Activated CD4-positive, CD25-positive, alpha-beta regulatory T cell treated with anti-CD3 and anti-CD28 coated beads, Interleukin-2, amount 50 U/mL, for 16 hours (primary cell): ENCODE measurements around the gene PIEZO2.
"Not testable (repeated sequence)": the region's sequence is repeated elsewhere in the genome, so short reads cannot be mapped to it uniquely, and the experiment has no call there.

ENCODE experiments used
- DNase-seq: peaks from one replicate; pipeline ENCODE4 v3.0.0-alpha.2; 2020; ENCODE audit warnings: low read depth, low spot score

PIEZO2 gene

DNA sequence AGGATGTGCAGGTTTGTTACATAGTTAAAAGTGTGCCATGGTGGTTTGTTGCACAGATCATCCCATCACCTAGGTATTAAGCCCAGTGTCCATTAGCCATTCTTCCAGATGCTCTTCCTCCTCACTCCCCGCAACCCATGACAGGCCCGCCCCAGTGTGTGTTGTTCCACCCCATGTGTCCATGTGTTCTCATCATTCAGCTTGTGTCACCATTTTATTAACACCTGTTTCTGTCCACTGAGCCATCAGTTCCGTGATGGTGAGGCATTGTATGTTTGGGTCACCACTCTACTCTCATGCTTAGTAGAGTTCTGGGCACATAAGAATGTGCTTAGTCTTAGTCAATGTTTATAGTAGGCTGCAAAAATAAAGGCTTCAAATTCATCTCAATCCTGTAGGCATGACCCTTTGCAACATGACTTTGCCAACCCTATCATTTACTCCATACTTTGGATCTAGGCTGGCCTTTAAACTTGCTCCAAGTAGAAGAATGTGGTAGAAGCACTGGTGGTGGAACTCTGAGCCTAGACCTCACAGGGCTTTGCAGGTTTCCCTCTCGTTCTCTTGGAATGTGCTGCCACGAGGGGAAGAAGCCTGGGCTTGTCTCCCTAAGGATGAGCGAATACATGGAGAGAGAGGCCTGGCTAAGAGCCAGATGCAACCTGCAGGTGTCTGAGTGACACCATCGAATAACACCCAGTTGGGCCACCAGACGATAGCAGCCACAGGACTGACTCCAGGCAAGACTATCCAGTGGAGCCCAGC is 462.0 kb downstream of the PIEZO2 start:
- no peak for DNase-seq

DNA sequence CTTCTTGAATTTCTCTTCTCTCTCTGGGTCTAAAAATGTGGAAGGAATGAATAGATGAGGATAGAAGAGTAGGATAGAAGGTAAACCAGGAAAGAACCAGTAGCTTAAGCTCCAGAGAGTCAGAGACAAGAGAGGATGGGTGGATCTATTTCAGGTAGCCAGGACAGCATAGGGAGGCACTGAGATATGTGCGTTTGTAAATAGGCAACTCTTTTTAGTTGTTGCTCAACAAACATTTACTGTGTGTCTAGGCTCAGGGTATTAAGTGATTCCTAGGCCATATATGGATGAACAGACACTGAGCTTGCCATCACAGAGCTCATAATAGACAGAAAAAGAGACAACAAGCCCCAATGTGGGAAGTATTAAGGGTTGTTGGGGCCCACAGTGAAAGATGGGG is 463.1 kb downstream of the PIEZO2 start:
- DNase-seq = no peak

DNA sequence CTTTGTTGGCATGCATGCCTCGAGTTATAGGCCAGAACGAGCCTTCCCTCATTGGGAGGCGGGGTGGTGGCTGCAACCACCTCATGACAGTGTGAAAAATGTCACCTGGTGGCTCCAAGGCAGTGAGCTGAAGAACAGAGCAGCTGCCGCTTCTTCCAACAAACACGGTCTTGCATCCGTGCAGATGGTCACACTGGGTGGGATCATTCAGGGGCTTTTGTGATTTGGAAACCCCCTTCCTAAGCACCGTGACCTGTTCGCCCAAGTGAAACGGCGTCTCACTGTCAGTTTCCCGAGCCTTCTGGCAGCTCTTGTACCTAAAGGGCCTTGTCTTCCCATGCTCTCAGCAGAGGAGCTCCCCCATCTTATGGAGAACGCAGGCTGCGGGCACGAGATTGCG is 463.9 kb downstream of the PIEZO2 start:
- DNase-seq = no peak

DNA sequence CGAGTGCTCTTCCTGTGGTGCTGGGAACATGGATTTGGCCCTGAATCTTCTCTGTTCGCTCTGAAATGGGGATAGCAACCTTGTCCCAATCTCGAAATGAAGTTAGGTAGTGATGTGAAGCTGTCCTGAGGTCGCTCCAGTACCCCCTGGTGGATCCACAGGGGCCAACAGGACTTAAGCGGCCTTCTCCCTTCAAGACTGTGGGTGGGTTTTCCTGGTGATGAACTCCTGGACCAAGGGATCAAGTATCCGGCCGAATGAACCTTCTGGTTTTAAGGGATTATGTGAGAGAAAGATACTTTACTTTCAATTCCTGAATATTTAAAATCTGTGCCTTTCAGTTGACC is 467.0 kb downstream of the PIEZO2 start:
- no peak for DNase-seq

DNA sequence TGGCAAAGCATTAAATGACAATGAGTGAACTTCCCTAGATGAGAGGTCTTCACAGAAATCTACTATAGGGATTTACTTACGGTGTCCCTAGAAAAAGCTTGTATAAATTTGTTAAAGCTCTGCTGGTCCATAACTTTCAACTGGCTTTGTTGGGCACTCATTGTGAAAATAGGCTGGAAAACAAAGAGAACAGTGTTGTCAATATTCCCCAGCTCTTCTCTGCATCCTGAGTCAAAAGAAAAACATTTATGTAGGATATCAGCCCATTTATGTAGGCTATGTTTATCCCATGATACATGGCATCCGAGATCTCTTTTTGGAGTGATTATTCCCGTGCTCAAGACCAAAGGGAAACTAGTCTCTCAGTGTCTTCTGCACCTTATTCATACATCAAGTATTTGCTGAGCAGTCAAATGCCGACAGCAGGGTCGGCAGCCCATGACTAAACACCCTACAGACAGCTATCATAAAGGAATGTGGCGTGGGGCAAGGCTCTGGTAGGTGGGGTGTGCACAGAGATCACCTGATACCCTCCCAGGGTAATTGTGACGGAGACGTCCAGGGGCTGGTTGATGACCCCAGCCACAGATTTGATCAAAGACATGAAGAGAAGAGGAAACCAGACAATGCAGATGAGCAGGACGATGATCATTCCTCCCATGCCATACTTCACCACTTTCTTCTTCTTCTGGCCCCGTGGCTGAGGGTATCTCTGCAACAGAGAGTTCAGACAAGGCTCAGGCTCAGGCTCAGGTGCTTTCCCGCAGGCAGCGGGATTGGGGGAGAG is 467.6 kb downstream of the PIEZO2 start:
- DNase-seq = no peak

DNA sequence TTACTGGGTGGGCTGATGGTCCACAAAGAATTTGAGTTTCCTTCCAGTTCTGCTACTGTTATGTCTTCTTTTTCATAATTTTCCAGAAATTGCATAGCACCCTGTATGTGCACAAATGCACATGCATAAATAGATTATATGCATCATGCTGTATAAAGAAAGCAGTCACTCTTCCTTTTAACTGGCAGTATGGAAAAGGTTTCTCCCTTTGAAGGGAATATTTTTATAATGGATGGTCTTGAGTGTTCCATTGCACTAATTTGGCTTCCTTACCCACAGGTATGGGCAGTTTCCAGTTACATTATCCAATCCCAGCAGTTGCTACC is 469.1 kb downstream of the PIEZO2 start:
- DNase-seq = no peak

DNA sequence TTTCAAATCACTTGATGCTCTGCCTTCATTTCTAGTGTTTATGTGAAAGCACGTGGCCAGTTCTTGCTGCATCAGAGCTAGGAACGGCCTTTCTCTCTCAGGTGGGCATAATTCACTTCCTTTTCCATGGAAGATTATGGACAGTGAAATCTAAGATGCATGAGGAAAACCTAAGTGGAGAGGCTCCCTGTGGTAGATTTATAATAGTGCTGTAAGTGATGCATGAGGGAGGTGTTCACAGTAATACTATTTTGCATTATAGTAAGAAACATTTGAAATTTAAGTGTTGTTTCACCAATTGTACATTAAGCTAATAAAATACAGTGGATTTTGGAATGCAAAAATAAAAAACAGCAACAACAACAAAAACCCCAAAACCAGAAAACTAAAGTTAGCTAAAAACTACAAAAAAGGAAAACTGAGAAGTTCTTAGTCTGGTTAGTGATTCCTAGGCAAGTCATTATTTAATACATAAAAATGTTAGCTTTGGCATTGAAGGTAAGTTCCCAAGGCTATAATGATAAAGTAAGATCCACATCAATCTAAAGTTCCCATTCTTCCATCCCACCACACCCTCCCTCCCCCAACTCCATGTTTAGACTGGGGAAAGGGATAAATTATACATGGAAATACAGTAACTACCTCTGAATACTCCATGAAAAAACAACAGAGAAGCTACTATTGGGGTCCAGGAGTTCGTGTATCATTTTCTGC is 469.7 kb downstream of the PIEZO2 start:
- no peak for DNase-seq

DNA sequence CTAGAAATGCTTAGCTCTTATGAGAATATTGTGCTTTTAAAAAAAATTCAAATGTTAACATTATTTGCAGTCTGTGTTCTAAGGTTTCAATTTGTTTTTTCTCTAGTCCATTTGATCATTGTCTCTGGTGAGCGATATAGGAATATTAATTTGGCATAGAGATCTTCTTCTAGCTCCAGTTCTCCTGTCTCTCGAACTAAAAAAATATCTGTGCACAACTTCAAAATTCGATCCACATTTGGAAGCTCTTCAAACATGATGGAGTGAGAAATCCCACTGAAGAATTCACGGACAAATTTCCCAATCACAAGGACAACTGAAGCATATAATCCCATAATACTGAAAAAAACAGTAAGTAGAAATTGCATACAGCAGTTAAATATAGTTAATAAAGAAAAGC is 477.9 kb downstream of the PIEZO2 start:
- no peak for DNase-seq

DNA sequence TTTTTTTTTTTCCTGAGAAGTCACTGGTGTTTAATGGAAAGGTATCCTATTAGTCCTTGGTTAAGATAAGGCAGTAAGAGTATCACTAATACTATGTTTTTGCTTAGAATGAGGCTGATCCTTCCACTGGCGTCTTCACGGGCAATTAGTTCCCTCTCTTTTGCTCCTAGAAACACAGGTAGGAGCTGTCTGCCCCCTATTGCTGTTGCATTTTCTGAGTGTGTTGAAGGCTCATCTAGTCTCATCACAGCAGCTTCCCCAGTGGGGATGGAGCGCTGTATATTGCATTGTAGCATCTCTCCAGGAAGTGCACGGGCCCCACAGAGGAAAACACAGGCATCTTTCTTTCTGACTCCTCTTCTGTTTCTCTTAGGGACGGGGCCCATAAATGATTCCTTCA is 478.5 kb downstream of the PIEZO2 start:
- no peak for DNase-seq

DNA sequence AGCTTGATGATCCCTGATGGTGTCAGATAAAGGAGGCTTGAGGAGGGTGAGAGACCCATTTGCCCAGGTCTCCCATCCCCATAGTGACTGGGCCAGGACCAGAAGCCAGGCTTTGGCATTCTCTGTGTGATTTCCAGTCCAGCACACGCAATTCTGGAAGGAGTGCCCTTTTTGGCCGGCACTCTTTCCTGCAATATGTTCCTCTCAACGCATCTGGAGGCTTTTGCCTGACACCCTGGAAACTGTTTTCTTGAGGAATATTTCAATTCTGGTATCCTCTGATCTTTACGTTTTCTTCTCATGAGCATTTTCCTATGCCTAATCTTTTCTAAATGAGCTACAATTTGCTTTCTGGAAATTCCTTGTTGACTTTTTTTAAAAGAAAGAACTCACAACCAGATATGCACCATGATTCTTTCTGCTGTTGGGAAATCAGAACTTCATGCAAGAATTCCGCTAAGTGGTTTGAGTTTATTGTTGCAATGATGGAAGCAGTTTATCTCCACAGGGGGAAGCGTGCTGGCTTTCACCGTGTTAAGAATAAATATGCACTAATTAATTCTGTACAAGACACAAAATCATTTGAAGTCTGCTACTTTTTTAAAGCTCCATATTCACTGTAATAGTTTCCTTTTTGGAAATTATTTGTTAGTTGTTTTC is 479.8 kb downstream of the PIEZO2 start:
- DNase-seq = no peak

DNA sequence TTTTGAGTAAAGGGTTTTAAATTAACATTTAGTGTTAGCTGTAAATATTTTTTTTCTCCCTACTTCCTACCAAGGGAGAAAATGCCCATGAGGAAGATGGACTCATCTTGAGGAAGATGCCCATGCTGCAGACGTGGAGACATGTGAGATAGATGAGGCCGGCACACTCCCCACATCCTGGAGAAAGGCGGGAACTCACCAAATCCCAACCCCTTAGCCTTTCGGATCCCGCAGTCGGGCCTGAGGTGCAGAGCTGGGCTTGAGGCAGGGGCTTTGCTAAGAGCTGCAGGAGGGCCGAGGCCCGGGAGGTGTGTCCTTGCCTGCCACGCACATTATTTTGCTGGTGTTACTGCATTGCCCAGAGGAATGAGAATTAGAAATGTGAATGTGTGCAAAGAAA is 485.6 kb downstream of the PIEZO2 start:
- no peak for DNase-seq

DNA sequence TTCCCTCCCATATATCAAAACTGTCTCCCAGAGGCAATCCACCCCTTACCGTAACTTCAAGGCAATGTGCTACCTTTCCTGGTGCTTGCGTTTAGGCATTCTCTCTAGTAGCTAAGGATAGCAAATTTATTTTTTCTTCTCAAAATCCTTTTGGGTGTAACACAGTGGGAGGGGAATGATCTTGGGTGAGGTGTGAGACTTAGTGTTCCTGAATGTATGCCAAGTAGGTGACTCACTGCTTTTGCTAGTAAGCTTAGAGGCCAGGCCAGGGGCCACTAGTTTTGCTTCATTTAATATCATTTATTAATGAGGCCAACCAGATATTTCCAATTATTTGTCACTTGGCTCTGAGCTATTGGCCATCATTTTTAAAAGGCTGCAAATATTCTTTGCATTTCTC is 488.1 kb downstream of the PIEZO2 start:
- DNase-seq = no peak

DNA sequence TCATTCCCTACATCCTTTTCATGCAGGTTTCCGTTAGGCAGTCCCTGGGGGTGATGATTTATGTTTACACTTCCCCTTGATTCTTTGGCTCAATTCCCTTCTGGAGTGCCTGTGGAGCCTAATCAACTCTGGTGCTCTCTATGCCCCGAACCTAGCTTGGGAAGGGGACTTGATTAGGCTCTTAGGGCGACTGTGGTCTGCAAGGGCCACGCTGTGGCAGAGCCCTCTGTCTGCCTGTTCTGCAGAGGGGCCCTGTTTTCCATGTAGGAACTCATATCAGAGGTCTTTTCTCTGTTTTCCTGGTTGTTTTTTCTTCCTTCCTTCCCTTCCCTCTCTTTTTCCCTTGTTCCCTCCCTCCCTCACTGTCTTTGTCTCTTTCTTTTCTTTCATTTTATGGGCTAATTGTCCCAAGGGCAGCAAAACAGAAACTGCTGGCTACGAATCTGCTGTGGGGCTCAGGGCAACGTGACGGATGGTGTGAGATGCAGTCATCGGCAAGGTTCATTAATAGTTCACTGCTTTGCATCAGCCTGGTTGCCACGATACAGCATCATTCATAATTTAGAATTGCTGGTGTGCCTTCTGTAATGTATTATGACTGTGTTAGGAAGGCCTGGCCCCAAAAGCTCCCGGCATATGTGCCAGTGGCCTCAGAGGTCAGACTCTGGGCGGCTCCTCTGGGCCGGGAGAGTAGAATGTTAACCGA is 489.0 kb downstream of the PIEZO2 start:
- DNase-seq = no peak

DNA sequence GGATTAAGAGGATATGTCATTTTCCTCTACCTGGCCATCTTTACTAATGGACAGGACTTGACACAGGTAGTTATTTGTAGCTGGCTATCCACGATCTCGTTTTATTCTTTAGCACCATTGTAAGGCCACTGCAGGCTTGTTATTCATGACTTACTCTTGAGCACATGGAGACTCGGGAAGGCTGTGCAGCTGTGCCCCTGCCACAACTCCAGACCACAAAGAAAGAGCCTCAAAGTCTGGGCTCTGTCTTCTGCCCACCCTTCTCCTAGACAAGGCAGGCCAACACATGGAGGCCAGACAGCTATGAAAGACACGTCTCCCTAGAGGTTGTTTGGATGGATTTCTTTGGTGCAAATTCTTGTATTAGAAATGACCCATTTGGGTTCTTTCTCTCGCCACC is 489.8 kb downstream of the PIEZO2 start:
- no peak for DNase-seq

DNA sequence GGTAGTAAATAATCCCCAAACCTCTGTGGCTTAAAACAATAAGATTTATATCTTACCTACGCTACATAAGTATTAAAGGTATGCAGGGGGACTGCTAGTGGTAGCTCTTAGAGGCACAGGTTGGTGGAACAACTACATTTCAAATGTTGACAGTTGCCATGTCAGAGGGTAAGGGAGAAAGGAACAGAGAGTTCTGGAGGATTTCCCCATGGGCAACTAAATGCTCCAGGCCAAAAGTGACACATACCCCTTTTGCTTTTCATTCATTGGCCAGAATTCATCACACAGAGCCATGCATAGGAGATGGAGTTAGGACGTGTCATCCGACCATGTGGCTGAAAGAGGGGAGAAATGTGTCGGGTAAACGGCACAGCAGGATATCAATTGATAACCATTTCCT is 490.4 kb downstream of the PIEZO2 start:
- DNase-seq = no peak

DNA sequence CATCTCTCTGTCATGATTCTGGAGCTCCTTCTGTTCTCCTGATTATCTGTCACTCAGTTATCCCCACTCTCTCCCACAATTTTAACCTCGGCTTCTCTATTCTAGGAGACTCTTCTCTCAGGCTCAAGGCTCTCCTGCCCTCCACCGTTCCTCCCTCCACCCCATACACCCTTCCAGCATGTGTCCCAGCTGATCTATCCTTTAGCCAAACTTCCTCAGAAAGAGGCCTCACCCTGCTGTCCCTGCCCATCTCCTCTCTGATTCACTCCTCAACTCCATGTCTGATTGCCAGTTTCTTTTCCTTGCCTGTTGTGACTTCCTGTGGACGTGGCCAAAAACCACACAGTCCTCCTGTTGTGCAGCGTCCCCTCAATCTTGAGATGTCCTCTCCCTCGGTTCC is 505.4 kb downstream of the PIEZO2 start:
- not testable (repeated sequence) for DNase-seq

DNA sequence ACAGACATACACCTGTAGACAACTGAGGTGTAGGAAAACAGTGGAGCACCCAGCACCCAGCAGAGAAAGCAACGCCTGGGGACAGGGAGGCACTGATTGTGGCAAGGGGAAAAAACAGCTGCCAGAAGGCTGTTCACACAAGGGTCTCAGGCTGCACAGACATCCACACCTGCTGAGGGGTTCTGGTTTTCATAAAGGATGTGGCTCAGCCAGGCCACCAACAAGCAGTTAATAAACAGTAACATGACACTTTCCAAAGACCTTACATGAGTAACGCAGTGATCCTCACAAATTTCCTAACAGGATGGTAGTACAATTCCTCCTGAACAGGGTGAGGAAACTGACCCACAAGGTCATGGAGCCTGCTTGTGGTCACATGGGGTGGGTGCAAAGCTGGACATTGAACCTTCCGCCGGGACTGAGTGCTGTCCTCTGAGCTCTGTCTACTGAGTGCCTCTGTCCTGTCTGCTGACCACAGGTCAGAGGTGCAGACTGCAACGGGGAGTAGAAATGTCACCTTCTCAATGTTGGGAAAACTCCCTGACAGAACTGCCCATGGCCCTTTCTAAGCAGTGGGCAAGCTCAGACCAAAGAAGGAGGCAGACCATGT is 506.3 kb downstream of the PIEZO2 start:
- DNase-seq = not testable (repeated sequence)

DNA sequence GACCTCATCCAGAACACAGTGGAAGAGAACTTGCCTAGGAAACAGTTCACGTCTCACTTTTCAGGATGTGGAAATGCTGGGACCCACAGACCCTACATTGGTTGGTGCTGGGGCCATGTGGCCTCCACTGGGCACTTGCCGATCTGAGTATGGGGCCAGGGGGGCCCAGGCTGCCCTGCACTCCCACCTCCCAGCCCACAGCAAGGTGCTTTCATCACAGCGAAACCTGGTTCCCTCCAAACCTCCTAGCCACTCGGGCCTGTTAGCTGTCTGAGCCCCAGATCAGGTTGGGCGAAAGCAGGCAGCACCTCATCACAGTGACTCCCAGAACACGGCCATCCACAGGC is 510.9 kb downstream of the PIEZO2 start:
- not testable (repeated sequence) for DNase-seq

DNA sequence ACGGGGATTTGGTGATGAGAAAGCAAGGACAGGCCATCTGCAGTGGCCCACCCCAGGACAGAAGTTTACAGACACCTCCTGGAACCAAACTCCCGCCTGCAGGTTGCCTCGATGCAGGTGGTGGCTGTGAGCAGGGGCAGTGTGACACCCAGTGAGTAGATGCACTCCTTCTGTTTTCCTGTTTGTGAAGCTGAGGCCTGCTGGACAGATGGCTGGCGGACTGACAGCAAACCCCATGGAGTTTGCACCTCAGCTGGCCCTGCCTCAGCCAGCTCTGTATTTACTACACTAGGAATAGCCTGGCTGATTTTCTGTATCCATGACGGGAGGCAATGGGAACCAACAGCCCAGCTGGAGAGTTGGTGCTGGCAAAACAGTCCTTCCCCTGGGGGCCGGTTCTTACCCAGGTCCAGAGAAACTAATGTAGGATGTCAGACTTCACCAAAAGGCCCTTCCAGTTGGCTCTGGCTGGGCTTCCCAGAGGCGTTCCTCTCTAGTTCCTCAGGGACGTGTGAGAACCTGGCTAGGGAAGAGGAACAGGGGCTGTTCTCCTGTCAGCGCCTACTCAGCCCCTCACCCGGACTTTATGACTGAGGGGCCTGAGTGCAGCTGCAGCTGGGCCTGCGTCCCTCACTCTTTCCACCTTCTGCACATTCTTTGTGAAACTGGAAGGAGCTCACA is 511.4 kb downstream of the PIEZO2 start:
- not testable (repeated sequence) for DNase-seq

DNA sequence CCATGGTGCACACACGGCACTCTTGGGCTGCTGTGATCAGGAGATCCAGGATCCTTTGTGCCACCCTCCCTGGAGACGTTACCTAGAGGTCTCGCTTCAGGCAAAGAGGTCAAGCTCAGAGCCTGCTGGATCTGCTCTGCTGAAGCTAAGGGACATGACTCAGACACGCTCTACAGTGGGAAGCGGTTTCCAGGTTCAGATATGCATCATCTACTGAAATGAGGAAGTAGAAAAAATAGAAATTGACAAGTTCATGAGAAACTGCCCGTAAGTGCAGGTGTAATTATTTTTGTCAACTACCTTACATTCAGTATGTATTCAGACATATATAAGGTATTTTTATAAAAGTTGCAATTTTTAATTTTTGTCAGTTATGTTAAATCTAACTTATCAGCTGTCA is 520.3 kb downstream of the PIEZO2 start:
- DNase-seq = not testable (repeated sequence)
